ENCODE results near the gene SLIT3. TPM values are rescaled to one million over a fixed set of nuclear protein-coding genes. Genes with fewer than 3 reads are reported as not detected.

Gene SLIT3
- total RNA-seq, 2 experiments from 2014 or later, result not detected

DNA sequence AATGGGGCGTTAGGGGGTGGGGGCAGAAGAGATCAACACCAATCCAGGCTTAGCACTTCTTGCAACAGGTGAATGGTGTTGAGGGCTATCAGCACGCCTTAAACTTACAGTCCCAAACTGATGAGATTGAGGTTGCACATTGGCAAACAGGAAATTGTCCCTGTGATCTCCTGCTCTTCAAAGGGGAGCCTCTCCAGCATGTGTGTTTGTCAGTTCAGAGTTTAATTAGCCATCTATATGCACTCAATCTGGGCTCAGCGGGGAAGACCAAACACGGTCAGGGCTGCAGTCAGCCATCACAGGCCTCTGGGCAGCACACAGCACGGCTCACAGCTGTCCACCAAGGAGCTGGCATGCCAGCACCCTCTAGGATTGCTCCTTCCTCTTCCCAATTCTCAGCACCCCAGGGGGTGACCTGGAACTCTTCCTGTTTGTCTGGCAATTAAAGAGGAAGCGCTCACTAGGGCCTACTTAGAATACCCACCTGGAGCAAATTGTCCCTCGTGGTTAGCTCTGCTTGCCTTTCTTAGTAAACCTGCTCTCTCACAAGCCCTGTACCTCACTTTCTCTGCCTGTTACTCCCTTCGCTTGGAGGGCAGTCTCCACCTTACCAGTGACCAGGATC lies 217.4 kb downstream of the SLIT3 start:
- Mint-ChIP-seq H3K4me1 (ENCODE audit: low read depth) (no peaks in the 10 kb centered on the region), H3K27ac (no peak overlapping the region), H3K36me3 (ENCODE audit: low read depth) (no peaks in the 10 kb centered on the region), H3K9me3 (no peaks in the 10 kb centered on the region), H3K4me3 (no peak overlapping the region), H3K27me3 (no peaks in the 10 kb centered on the region)
- H3K4me3 ChIP-seq (ENCODE audit: low read length), result no peak overlapping the region
- H3K27me3 ChIP-seq (ENCODE audit: control insufficient read depth in 1 of 2, insufficient read depth in 2 of 2, low read length in 2 of 2), result no peaks in the 10 kb centered on the region
- H3K9me3 ChIP-seq (ENCODE audit: control insufficient read depth in 1 of 2, insufficient read depth in 1 of 2, low read length in 2 of 2), result no peaks in the 10 kb centered on the region
- POLR2A ChIA-PET, result no interaction called here
- H3K27ac ChIP-seq (ENCODE audit: low read depth in 1 of 2, low read length in 2 of 2), result no peak overlapping the region
- intact Hi-C loops (cut with DNase I, micrococcal nuclease), result no loop called here
- no peak for DNase-seq
- CTCF ChIA-PET, result no interaction called here
- no peak for ATAC-seq (ENCODE audit: poor library complexity)
- TF ChIP-seq CTCF (IDR thresholded peaks at IDR 0.05), result no peak
- H3K36me3 ChIP-seq (ENCODE audit: insufficient read depth, low read length), result no peaks in the 10 kb centered on the region
- no peaks in the 10 kb centered on the region for H3K4me1 ChIP-seq (ENCODE audit: insufficient read depth, low read length)

DNA sequence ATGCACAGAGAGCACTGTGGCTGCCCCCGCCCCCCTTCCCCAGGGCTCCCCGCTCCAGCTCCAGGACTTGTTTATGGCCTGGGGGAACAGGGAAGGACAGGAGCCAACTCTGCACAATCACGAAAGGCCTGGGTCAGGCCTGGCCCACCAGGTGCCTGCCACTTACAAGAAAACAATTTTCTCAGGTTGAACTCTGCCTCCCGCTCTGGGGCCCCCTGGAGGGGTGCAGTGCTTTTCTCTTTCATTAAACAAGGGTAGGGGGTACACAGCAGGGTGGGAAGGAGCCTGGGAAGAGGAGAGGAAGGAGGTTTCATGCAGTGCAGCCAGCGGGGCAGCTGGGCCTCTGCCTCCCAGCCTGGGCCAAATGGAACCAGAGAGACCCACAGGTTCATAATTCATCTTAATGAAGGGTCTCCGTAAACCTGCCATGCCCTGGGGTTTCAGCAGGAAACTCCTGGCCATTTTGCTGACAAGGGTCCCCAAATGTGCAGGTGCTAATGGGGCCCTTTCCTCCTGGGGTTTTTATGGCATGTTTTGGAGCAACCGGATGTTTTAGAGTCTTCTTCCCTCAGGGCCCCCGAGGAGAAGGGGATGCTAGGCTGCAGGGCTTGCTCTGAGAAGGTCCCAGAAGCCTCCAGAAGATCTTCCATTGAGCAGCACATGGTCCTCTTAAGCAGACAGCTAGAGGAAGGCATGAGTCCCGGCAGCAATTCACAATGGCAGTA lies 219.8 kb downstream of the SLIT3 start:
- H3K27me3 ChIP-seq (ENCODE audit: control insufficient read depth in 1 of 2, insufficient read depth in 2 of 2, low read length in 2 of 2), result peaks cover 0 to 2% of the 10 kb centered on the region in 2 experiments
- H3K27ac ChIP-seq (ENCODE audit: low read depth in 1 of 2, low read length in 2 of 2), result no peak overlapping the region
- no peak overlapping the region for H3K27ac Mint-ChIP-seq
- no peaks in the 10 kb centered on the region for H3K4me1 ChIP-seq (ENCODE audit: insufficient read depth, low read length)
- no peaks in the 10 kb centered on the region for H3K9me3 ChIP-seq (ENCODE audit: control insufficient read depth in 1 of 2, insufficient read depth in 1 of 2, low read length in 2 of 2)
- no peaks in the 10 kb centered on the region for H3K9me3 Mint-ChIP-seq
- H3K27me3 Mint-ChIP-seq, result no peaks in the 10 kb centered on the region
- no peak for ATAC-seq (ENCODE audit: poor library complexity)
- ChIA-PET CTCF (no interaction called here), POLR2A (no interaction called here)
- TF ChIP-seq CTCF (IDR thresholded peaks at IDR 0.05), result no peak
- H3K36me3 Mint-ChIP-seq (ENCODE audit: low read depth), result no peaks in the 10 kb centered on the region
- H3K4me3 Mint-ChIP-seq, result no peak overlapping the region
- DNase-seq, result no peak
- H3K4me3 ChIP-seq (ENCODE audit: low read length), result no peak overlapping the region
- H3K36me3 ChIP-seq (ENCODE audit: insufficient read depth, low read length), result no peaks in the 10 kb centered on the region
- intact Hi-C loops (cut with DNase I, micrococcal nuclease), result no loop called here
- no peaks in the 10 kb centered on the region for H3K4me1 Mint-ChIP-seq (ENCODE audit: low read depth)

GRCh38 chr5:169080448-169080911 lies 220.5 kb downstream of the SLIT3 start:
- intact Hi-C loops (cut with DNase I, micrococcal nuclease), result no loop called here
- peaks cover 0 to 2% of the 10 kb centered on the region in 2 experiments for H3K27me3 ChIP-seq (ENCODE audit: control insufficient read depth in 1 of 2, insufficient read depth in 2 of 2, low read length in 2 of 2)
- TF ChIP-seq CTCF (IDR thresholded peaks at IDR 0.05), result no peak
- H3K36me3 ChIP-seq (ENCODE audit: insufficient read depth, low read length), result no peaks in the 10 kb centered on the region
- H3K9me3 ChIP-seq (ENCODE audit: control insufficient read depth in 1 of 2, insufficient read depth in 1 of 2, low read length in 2 of 2), result no peaks in the 10 kb centered on the region
- H3K9me3 Mint-ChIP-seq, result no peaks in the 10 kb centered on the region
- ChIA-PET CTCF (no interaction called here), POLR2A (no interaction called here)
- H3K4me1 Mint-ChIP-seq (ENCODE audit: low read depth), result no peaks in the 10 kb centered on the region
- H3K36me3 Mint-ChIP-seq (ENCODE audit: low read depth), result no peaks in the 10 kb centered on the region
- no peak overlapping the region for H3K27ac ChIP-seq (ENCODE audit: low read depth in 1 of 2, low read length in 2 of 2)
- DNase-seq, result no peak
- peaks cover 5% of the 10 kb centered on the region for H3K27me3 Mint-ChIP-seq
- H3K4me3 ChIP-seq (ENCODE audit: low read length), result no peak overlapping the region
- no peak for ATAC-seq (ENCODE audit: poor library complexity)
- H3K27ac Mint-ChIP-seq, result no peak overlapping the region
- no peak overlapping the region for H3K4me3 Mint-ChIP-seq
- H3K4me1 ChIP-seq (ENCODE audit: insufficient read depth, low read length), result no peaks in the 10 kb centered on the region
